Measurements from ENCODE around the gene IL1RL1.

The IL1RL1 gene

GRCh38 chr2:102304711-102305611 lies 6.4 kb upstream of the IL1RL1 start:
- no peak overlapping the region for H3K4me3 ChIP-seq (ENCODE audit: low read depth, low read length)
- no peak for DNase-seq (ENCODE audit: low read depth)
- TF ChIP-seq POLR2A (IDR thresholded peaks at IDR 0.05; ENCODE audit: extremely low read depth, insufficient read length) = no peak
- no peak for TF ChIP-seq CTCF (IDR thresholded peaks at IDR 0.05; ENCODE audit: low read depth, low read length)
- TF ChIP-seq MAX (IDR thresholded peaks at IDR 0.05; ENCODE audit: low read depth, low read length) = no peak
- TF ChIP-seq MYC (IDR thresholded peaks at IDR 0.05; ENCODE audit: low read depth, low read length) = no peak

DNA sequence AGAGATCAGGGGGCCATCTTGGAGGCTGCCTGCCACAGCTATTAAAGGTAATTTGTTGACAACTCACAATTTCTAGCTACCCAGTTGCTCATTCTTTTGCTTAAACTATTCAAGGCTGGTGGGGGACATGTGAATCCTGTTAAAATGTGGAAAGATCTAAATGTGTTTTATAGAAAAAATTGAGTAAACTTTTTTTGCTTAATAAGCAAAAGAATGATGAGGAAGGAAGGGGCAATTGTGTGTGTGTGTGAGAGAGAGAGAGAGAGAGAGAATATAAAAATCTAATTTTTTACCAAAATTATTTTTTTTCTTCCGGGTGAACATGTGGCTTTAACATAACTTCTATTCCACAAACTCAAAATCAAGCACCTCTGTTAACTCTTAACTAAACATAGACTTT lies 5.2 kb upstream of the IL1RL1 start:
- no peak overlapping the region for H3K4me3 ChIP-seq (ENCODE audit: low read depth, low read length)
- no peak for DNase-seq (ENCODE audit: low read depth)
- TF ChIP-seq POLR2A (IDR thresholded peaks at IDR 0.05; ENCODE audit: extremely low read depth, insufficient read length) = no peak
- no peak for TF ChIP-seq MYC (IDR thresholded peaks at IDR 0.05; ENCODE audit: low read depth, low read length)
- TF ChIP-seq MAX (IDR thresholded peaks at IDR 0.05; ENCODE audit: low read depth, low read length) = no peak

DNA sequence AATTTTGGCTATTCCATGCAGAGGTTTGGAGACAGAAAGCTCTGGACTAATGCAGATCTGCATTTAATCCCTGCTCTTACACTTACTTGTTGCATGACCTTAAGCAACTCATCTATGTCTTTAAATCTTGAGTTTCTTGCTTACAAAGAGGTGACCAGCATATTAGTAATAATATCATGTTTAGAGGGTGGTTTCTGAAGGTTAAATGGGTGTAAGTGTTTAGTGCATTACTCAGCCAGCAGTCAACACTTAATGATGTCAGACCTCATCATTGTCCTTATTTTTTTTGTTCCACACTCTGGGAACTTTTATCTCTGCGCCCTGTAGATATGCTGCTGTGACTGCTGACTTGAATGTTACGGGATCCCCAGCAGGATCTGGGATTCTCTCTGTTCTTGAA lies 1.7 kb downstream of the IL1RL1 start:
- no peak overlapping the region for H3K4me3 ChIP-seq (ENCODE audit: low read depth, low read length)
- TF ChIP-seq POLR2A (IDR thresholded peaks at IDR 0.05; ENCODE audit: extremely low read depth, insufficient read length) (no peak), MAX (IDR thresholded peaks at IDR 0.05; ENCODE audit: low read depth, low read length) (no peak), CTCF (IDR thresholded peaks at IDR 0.05; ENCODE audit: low read depth, low read length) (no peak), MYC (IDR thresholded peaks at IDR 0.05; ENCODE audit: low read depth, low read length) (no peak)
- DNase-seq (ENCODE audit: low read depth) = no peak

DNA sequence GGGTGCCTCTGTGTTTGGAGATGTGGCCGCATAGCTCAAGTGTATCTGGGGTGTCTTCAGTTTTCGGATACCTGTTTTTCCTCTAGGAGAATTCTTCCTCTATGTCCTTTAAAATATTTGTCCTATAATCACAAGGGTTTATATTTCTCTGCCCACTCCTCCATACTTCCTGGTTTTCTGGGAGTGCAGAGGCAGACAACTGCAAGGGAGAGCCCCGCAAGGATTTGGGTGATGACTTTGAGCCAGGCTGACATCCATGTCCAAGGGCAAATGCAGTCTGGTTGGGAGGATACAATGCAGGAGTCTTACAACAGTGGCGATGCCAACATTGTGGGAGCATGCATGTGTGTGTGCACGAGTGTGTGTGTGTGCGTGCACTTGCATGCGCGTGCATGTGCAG lies 2.1 kb downstream of the IL1RL1 start:
- TF ChIP-seq MAX (IDR thresholded peaks at IDR 0.05; ENCODE audit: low read depth, low read length) = no peak
- no peak for TF ChIP-seq MYC (IDR thresholded peaks at IDR 0.05; ENCODE audit: low read depth, low read length)
- no peak for TF ChIP-seq CTCF (IDR thresholded peaks at IDR 0.05; ENCODE audit: low read depth, low read length)
- DNase-seq (ENCODE audit: low read depth) = no peak
- no peak overlapping the region for H3K4me3 ChIP-seq (ENCODE audit: low read depth, low read length)

- TF ChIP-seq POLR2A (IDR thresholded peaks at IDR 0.05; ENCODE audit: extremely low read depth, insufficient read length) (no peak), MYC (IDR thresholded peaks at IDR 0.05; ENCODE audit: low read depth, low read length) (no peak), CTCF (IDR thresholded peaks at IDR 0.05; ENCODE audit: low read depth, low read length) (no peak), MAX (IDR thresholded peaks at IDR 0.05; ENCODE audit: low read depth, low read length) (no peak)
- no peak overlapping the region for H3K4me3 ChIP-seq (ENCODE audit: low read depth, low read length)
- DNase-seq (ENCODE audit: low read depth) = no peak
Observed at GRCh38 chr2:102313950-102314349, 2.6 kb downstream of the IL1RL1 start.

DNA sequence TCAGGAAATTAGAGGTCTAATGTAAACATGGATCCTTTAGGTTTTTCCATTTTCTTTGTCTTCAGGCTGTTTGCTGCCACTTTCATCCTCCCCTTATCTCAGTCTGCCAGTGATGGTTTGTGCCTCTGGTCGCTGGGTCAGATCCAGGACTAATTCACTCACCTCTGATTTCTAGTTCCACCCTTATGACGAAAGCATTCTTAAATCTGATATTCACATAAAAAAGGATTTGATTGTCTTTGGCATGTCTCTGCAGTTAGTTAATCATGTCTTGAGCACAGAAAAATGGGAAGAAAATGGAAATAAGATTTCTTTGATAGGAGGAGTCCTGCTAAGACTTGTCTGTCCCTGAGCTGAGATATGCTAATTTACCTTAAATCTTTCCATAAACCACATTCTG lies 4.6 kb downstream of the IL1RL1 start:
- no peak for DNase-seq (ENCODE audit: low read depth)
- no peak overlapping the region for H3K4me3 ChIP-seq (ENCODE audit: low read depth, low read length)
- TF ChIP-seq CTCF (IDR thresholded peaks at IDR 0.05; ENCODE audit: low read depth, low read length) = no peak
- no peak for TF ChIP-seq MAX (IDR thresholded peaks at IDR 0.05; ENCODE audit: low read depth, low read length)
- no peak for TF ChIP-seq MYC (IDR thresholded peaks at IDR 0.05; ENCODE audit: low read depth, low read length)
- no peak for TF ChIP-seq POLR2A (IDR thresholded peaks at IDR 0.05; ENCODE audit: extremely low read depth, insufficient read length)
